Peyer's patch (tissue), 4 donors: ENCODE data around the gene GAS7. TPM values are rescaled to one million over a fixed set of nuclear protein-coding genes. Genes with fewer than 3 reads are reported as not detected.

ENCODE experiments used
- DNase-seq, 3 donors: peaks; one replicate each; pipeline ENCODE4 v3.0.0-alpha.2; 2017 to 2019
- H3K27ac ChIP-seq, 4 donors: fragments of 200-600 bp; sonication (generic); one replicate each; pipeline ENCODE4 v1.5.1; 2016 to 2019
- H3K27me3 ChIP-seq, 2 donors: fragments of 200-600 bp; sonication (generic); one replicate each; pipeline ENCODE4 v1.5.1; 2019
- H3K36me3 ChIP-seq, 3 donors: fragments of 200-600 bp; sonication (generic); one replicate each; pipeline ENCODE4 v1.5.1; 2016 to 2019
- H3K4me1 ChIP-seq, 4 donors: fragments of 200-600 bp; sonication (generic); one replicate each; pipeline ENCODE4 v1.5.1; 2016 to 2019
- H3K4me3 ChIP-seq, 4 donors: fragments of 200-600 bp; sonication (generic); 1 replicate in 3 of 4; 2 replicates in 1 of 4; pipeline ENCODE4 v1.5.1; 2016 to 2019; ENCODE audit warnings: mild to moderate bottlenecking in 1 of 4
- H3K9me3 ChIP-seq, 4 donors: fragments of 200-600 bp; sonication (generic); one replicate each; pipeline ENCODE4 v1.5.1; 2016 to 2019; ENCODE audit warnings: mild to moderate bottlenecking in 1 of 4
- CTCF ChIP-seq, 6 experiments: fragments of 450-650 bp in 4 of 6; fragments of 200-600 bp in 2 of 6; sonication (generic) in 1 of 6; IDR thresholded peaks; one replicate each; pipeline ENCODE4 v1.5.1; 2017 to 2019; ENCODE audit warnings: antibody characterized with exemption in 6 of 6, mild to moderate bottlenecking in 3 of 6, moderate library complexity in 1 of 6
- POLR2A ChIP-seq, 2 donors: fragments of 450-650 bp; IDR thresholded peaks; one replicate each; pipeline ENCODE4 v1.5.1; 2017; ENCODE audit warnings: antibody characterized with exemption in 2 of 2, mild to moderate bottlenecking in 2 of 2, moderate library complexity in 2 of 2
- total RNA-seq, 4 donors: library from RNA; depleted of rRNA; stranded (reverse); fragments of >200 nt; gene quantifications; one replicate each; pipeline ENCODE4 v1.1.0, GENCODE V29; 2016

GAS7 gene
- total RNA-seq, 4 donors from 2014 or later: 6.8 to 104 (median 27.6) TPM

GRCh38 chr17:10219193-10219592, 20.8 kb upstream of the GAS7 start:
- TF ChIP-seq CTCF (IDR thresholded peaks at IDR 0.05) (no peak), POLR2A (IDR thresholded peaks at IDR 0.05) (no peak)
- Histone ChIP-seq H3K4me3 (no peak overlapping the region), H3K36me3 (no peaks in the 10 kb centered on the region), H3K4me1 (no peaks in the 10 kb centered on the region), H3K27ac (no peak overlapping the region), H3K9me3 (no peaks in the 10 kb centered on the region), H3K27me3 (no peaks in the 10 kb centered on the region)
- DNase-seq: no peak

GRCh38 chr17:10217916-10218315, 19.5 kb upstream of the GAS7 start:
- no peaks in the 10 kb centered on the region for H3K9me3 ChIP-seq
- H3K27ac ChIP-seq: no peak overlapping the region
- H3K27me3 ChIP-seq: no peaks in the 10 kb centered on the region
- DNase-seq: no peak
- H3K4me1 ChIP-seq: no peaks in the 10 kb centered on the region
- H3K36me3 ChIP-seq: no peaks in the 10 kb centered on the region
- H3K4me3 ChIP-seq: no peak overlapping the region
- TF ChIP-seq CTCF (IDR thresholded peaks at IDR 0.05) (no peak), POLR2A (IDR thresholded peaks at IDR 0.05) (no peak)

DNA sequence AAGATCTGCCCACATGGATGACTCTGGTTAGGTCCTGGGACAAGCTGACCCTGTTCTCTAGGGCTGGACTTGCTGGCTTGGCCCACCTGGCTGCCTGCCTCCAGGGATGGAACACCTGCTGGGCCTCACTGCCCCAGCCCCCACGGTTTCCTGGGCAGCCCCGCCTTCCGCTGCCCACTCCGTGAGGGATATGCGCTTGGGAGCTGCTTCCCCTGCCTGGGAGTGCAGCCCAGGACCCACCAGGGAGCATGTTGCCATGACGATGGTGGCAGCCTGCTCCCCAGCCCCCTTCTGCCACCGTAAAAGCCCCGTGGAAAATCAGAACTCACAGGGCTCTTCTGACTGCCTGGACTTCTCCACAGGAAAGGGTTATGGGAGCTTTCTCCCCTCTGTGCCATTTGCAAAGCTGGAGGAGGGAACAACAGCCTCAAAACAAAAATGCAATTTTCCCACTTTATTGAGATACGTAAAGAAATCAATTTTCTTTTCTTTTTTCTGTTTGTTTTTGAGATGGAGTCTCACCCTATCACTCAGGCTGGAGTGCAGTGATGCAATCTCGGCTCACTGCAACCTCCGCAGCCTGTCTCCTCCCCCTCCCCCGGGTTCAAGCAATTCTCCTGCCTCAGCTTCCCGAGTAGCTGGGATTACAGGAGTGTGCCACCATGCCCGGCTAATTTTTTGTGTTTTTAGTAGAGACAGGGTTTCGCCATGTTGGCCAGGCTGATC, 18.0 kb upstream of the GAS7 start:
- Histone ChIP-seq H3K4me1 (no peaks in the 10 kb centered on the region), H3K27me3 (no peaks in the 10 kb centered on the region), H3K27ac (no peak overlapping the region), H3K4me3 (no peak overlapping the region), H3K9me3 (no peaks in the 10 kb centered on the region), H3K36me3 (no peaks in the 10 kb centered on the region)
- DNase-seq: no peak
- TF ChIP-seq CTCF (IDR thresholded peaks at IDR 0.05): no peak
- no peak for TF ChIP-seq POLR2A (IDR thresholded peaks at IDR 0.05)

GRCh38 chr17:10215286-10215685, 16.9 kb upstream of the GAS7 start:
- no peak overlapping the region for H3K4me3 ChIP-seq
- no peak for DNase-seq
- H3K4me1 ChIP-seq: no peaks in the 10 kb centered on the region
- H3K9me3 ChIP-seq: no peaks in the 10 kb centered on the region
- H3K27me3 ChIP-seq: no peaks in the 10 kb centered on the region
- TF ChIP-seq POLR2A (IDR thresholded peaks at IDR 0.05) (no peak), CTCF (IDR thresholded peaks at IDR 0.05) (no peak)
- H3K36me3 ChIP-seq: no peaks in the 10 kb centered on the region
- H3K27ac ChIP-seq: no peak overlapping the region

- Histone ChIP-seq H3K9me3 (no peaks in the 10 kb centered on the region), H3K36me3 (no peaks in the 10 kb centered on the region), H3K4me1 (no peaks in the 10 kb centered on the region), H3K27me3 (no peaks in the 10 kb centered on the region), H3K4me3 (no peak overlapping the region), H3K27ac (no peak overlapping the region)
- TF ChIP-seq CTCF (IDR thresholded peaks at IDR 0.05): no peak
- no peak for TF ChIP-seq POLR2A (IDR thresholded peaks at IDR 0.05)
- DNase-seq: no peak
These were observed 13.3 kb upstream of the GAS7 start for GRCh38 chr17:10211666-10212065.
